Naive thymus-derived CD4-positive, alpha-beta T cell (primary cell): ENCODE data around the gene RNF208. TPM values are rescaled to one million over a fixed set of nuclear protein-coding genes. Genes with fewer than 3 reads are reported as not detected.

Source experiments
- ATAC-seq: fragments of 150-1000 bp; cut with Tn5 transposase; 2 replicates; pipeline ENCODE4 v1.10.0; 2021; ENCODE audit warnings: mild to moderate bottlenecking, moderate library complexity
- CTCF ChIA-PET: fragments of 350-600 bp; sonication (Branson Sonifier 250); formaldehyde crosslinking; loops from one replicate; lab custom pipeline; 2021; ENCODE audit warnings: antibody characterized with exemption; lab: Charles Lee
- POLR2A ChIA-PET: fragments of 350-600 bp; sonication (Branson Sonifier 250); formaldehyde crosslinking; loops from one replicate; lab custom pipeline; 2021; ENCODE audit warnings: antibody characterized with exemption, inconsistent platforms; lab: Charles Lee
- DNase-seq, 9 donors: peaks; one replicate each; pipeline versions ENCODE4 v3.0.0 to v3.0.0-alpha.2; 2020 to 2022; ENCODE audit warnings: mixed read lengths in 1 of 9
- H3K27ac ChIP-seq: one replicate; pipeline ENCODE4 v1.7.0; 2013; ENCODE audit warnings: mild to moderate bottlenecking, low read depth, low read length, moderate library complexity
- H3K27me3 ChIP-seq, 2 donors: one replicate each; pipeline ENCODE4 v1.7.0; 2013; ENCODE audit warnings: low read length in 2 of 2, mild to moderate bottlenecking in 2 of 2, moderate library complexity in 2 of 2; ENCODE audit not compliant: control insufficient read depth in 2 of 2, insufficient read depth in 2 of 2
- H3K36me3 ChIP-seq, 3 experiments: 1 replicate in 2 of 3; 2 replicates in 1 of 3; pipeline ENCODE4 v1.7.0; 2013; ENCODE audit warnings: low read length in 3 of 3, mild to moderate bottlenecking in 3 of 3, moderate library complexity in 1 of 3; ENCODE audit not compliant: insufficient read depth in 3 of 3, control insufficient read depth in 2 of 3
- H3K4me1 ChIP-seq, 2 donors: one replicate each; pipeline ENCODE4 v1.7.0; 2013; ENCODE audit warnings: low read length in 2 of 2, mild to moderate bottlenecking in 2 of 2, moderate library complexity in 1 of 2; ENCODE audit not compliant: control insufficient read depth in 2 of 2, insufficient read depth in 2 of 2
- H3K4me3 ChIP-seq: 2 replicates; pipeline ENCODE4 v1.7.0; 2013; ENCODE audit warnings: mild to moderate bottlenecking, low read length
- H3K9me3 ChIP-seq, 3 experiments: 1 replicate in 2 of 3; 2 replicates in 1 of 3; pipeline ENCODE4 v1.7.0; 2013; ENCODE audit warnings: low read length in 3 of 3; ENCODE audit not compliant: control insufficient read depth in 2 of 3
- H3K27ac Mint-ChIP-seq, 9 donors: one replicate each; pipeline ENCODE4 v1.8.0; 2020 to 2022; ENCODE audit warnings: mixed read lengths in 9 of 9, mild to moderate bottlenecking in 8 of 9, moderate library complexity in 5 of 9, inconsistent platforms in 2 of 9
- H3K27me3 Mint-ChIP-seq, 5 donors: one replicate each; pipeline ENCODE4 v1.8.0; 2021 to 2022; ENCODE audit warnings: mixed read lengths in 5 of 5, mild to moderate bottlenecking in 1 of 5
- H3K36me3 Mint-ChIP-seq, 5 donors: one replicate each; pipeline ENCODE4 v1.8.0; 2020 to 2022; ENCODE audit warnings: mixed read lengths in 5 of 5, mild to moderate bottlenecking in 3 of 5, inconsistent platforms in 1 of 5
- H3K4me1 Mint-ChIP-seq, 7 donors: one replicate each; pipeline ENCODE4 v1.8.0; 2020 to 2022; ENCODE audit warnings: mixed read lengths in 7 of 7, mild to moderate bottlenecking in 3 of 7, inconsistent platforms in 1 of 7
- H3K4me3 Mint-ChIP-seq, 10 donors: one replicate each; pipeline ENCODE4 v1.8.0; 2020 to 2022; ENCODE audit warnings: mild to moderate bottlenecking in 10 of 10, mixed read lengths in 10 of 10, moderate library complexity in 6 of 10, inconsistent platforms in 2 of 10
- H3K9me3 Mint-ChIP-seq, 11 donors: one replicate each; pipeline ENCODE4 v1.8.0; 2020 to 2022; ENCODE audit warnings: mixed read lengths in 11 of 11, mild to moderate bottlenecking in 4 of 11, inconsistent platforms in 1 of 11, moderate library complexity in 1 of 11
- intact Hi-C, 2 donors: fragments of 100-400 bp; cut with micrococcal nuclease; formaldehyde crosslinking; loops; one replicate each; pipeline ENCODE4 v1.15.1; 2023
- polyA plus RNA-seq, 2 donors: library from polyadenylated mRNA; unstranded; fragments of 300-500 nt; fragmentation: Illumina TruSeq; gene quantifications; one replicate each; pipeline ENCODE4 v1.2.3, GENCODE V29; 2021
- total RNA-seq, 6 experiments: library from RNA in 5 of 6; stranded (reverse) in 5 of 6; gene quantifications; 1 replicate in 5 of 6; 2 replicates in 1 of 6; pipeline ENCODE4 v1.2.3 and lab custom pipeline; 2021 to 2026

Gene RNF208
- total and polyA plus RNA-seq, 7 experiments from 2014 or later: 0.85 to 4.3 (median 1.2) TPM; not detected in 2

GRCh38 chr9:137174722-137175293 lies 47.2 kb downstream of the RNF208 start:
- H3K9me3 ChIP-seq: no peaks in the 10 kb centered on the region
- Mint-ChIP-seq H3K27ac (no peak overlapping the region), H3K9me3 (no peaks in the 10 kb centered on the region), H3K27me3 (peaks cover 0 to 29% (median 11%) of the 10 kb centered on the region in 5 donors), H3K4me1 (peaks cover 0 to 16% (median 5%) of the 10 kb centered on the region in 7 donors), H3K4me3 (peak overlapping the region in 3 of 10 donors; percentile 26 to 41 (median 31)), H3K36me3 (peaks cover 0 to 7% (median 0%) of the 10 kb centered on the region in 5 donors)
- H3K4me1 ChIP-seq: no peaks in the 10 kb centered on the region
- CTCF ChIA-PET: interaction anchor here (1.0 kb wide), 1 partner anchor 400 kb away, joined by 3 read pairs; no protein-coding TSS in a partner anchor
- peaks cover 0 to 6% of the 10 kb centered on the region in 2 donors for H3K27me3 ChIP-seq
- DNase-seq: no peak
- POLR2A ChIA-PET: interaction anchor here (0.6 to 1.3 kb wide), 4 partner anchors 13 to 492 kb away, joined by 3 to 7 read pairs (median 4); partner anchors contain the start of genes ANAPC2, NDOR1, SSNA1 and TMEM203
- H3K36me3 ChIP-seq: peaks cover 0 to 23% (median 4%) of the 10 kb centered on the region in 3 experiments
- no peak overlapping the region for H3K4me3 ChIP-seq
- no peak overlapping the region for H3K27ac ChIP-seq
- intact Hi-C loops: loop anchor here in 1 of 2 donors (2.0 kb wide), 1 partner anchor 56 kb away; no protein-coding TSS in a partner anchor
- ATAC-seq: no peak

GRCh38 chr9:137173796-137174664 lies 48.0 kb downstream of the RNF208 start:
- DNase-seq: no peak
- CTCF ChIA-PET: no interaction called here
- H3K27ac ChIP-seq: no peak overlapping the region
- Mint-ChIP-seq H3K27me3 (peaks cover 0 to 31% (median 11%) of the 10 kb centered on the region in 5 donors), H3K9me3 (no peaks in the 10 kb centered on the region), H3K4me3 (peak overlapping the region in 2 of 10 donors; percentile 23 to 31), H3K4me1 (peaks cover 0 to 16% (median 5%) of the 10 kb centered on the region in 7 donors), H3K27ac (no peak overlapping the region), H3K36me3 (peaks cover 0 to 7% (median 0%) of the 10 kb centered on the region in 5 donors)
- ATAC-seq: no peak
- POLR2A ChIA-PET: interaction anchor here (0.9 to 1.3 kb wide), 2 partner anchors 14 to 31 kb away, joined by 3 to 7 read pairs; partner anchors contain the start of genes ANAPC2, NDOR1, SSNA1 and TMEM203
- H3K36me3 ChIP-seq: peaks cover 0 to 15% (median 0%) of the 10 kb centered on the region in 3 experiments
- peaks cover 4 to 6% of the 10 kb centered on the region in 2 donors for H3K27me3 ChIP-seq
- H3K4me1 ChIP-seq: no peaks in the 10 kb centered on the region
- H3K4me3 ChIP-seq: no peak overlapping the region
- intact Hi-C loops: loop anchor here in 1 of 2 donors (2.0 kb wide), 1 partner anchor 55 kb away; no protein-coding TSS in a partner anchor
- no peaks in the 10 kb centered on the region for H3K9me3 ChIP-seq

GRCh38 chr9:137172901-137173795 lies 48.9 kb downstream of the RNF208 start:
- intact Hi-C loops: no loop called here

GRCh38 chr9:137171149-137171900 lies 50.7 kb downstream of the RNF208 start:
- no peak for DNase-seq
- Mint-ChIP-seq H3K4me1 (peaks cover 0 to 14% (median 5%) of the 10 kb centered on the region in 7 donors), H3K9me3 (no peaks in the 10 kb centered on the region), H3K4me3 (no peak overlapping the region), H3K27me3 (peaks cover 4 to 42% (median 16%) of the 10 kb centered on the region in 5 donors), H3K27ac (no peak overlapping the region), H3K36me3 (no peaks in the 10 kb centered on the region)
- CTCF ChIA-PET: no interaction called here
- no peak for ATAC-seq
- POLR2A ChIA-PET: no interaction called here
- H3K9me3 ChIP-seq: no peaks in the 10 kb centered on the region
- H3K27me3 ChIP-seq: peaks cover 5 to 9% of the 10 kb centered on the region in 2 donors
- no peaks in the 10 kb centered on the region for H3K36me3 ChIP-seq
- no peaks in the 10 kb centered on the region for H3K4me1 ChIP-seq
- no peak overlapping the region for H3K4me3 ChIP-seq
- no peak overlapping the region for H3K27ac ChIP-seq
- intact Hi-C loops: no loop called here

More at GRCh38 chr9:137172901-137173795, 48.9 kb downstream of the RNF208 start:
- H3K9me3 Mint-ChIP-seq: no peaks in the 10 kb centered on the region
- DNase-seq: no peak
- peaks cover 0 to 16% (median 5%) of the 10 kb centered on the region in 7 donors for H3K4me1 Mint-ChIP-seq
- no peaks in the 10 kb centered on the region for H3K9me3 ChIP-seq
- peaks cover 5 to 6% of the 10 kb centered on the region in 2 donors for H3K27me3 ChIP-seq
- H3K27ac ChIP-seq: no peak overlapping the region
- peaks cover 0 to 34% (median 11%) of the 10 kb centered on the region in 5 donors for H3K27me3 Mint-ChIP-seq
- peaks cover 0 to 7% (median 0%) of the 10 kb centered on the region in 5 donors for H3K36me3 Mint-ChIP-seq
- CTCF ChIA-PET: interaction anchor here (0.9 kb wide), 1 partner anchor 64 kb away, joined by 3 read pairs; no protein-coding TSS in a partner anchor
- POLR2A ChIA-PET: interaction anchor here (1.3 kb wide), 1 partner anchor 32 kb away, joined by 3 read pairs; the partner anchor contains the start of genes NDOR1 and TMEM203
- H3K4me3 Mint-ChIP-seq: no peak overlapping the region
- H3K36me3 ChIP-seq: peaks cover 0 to 7% (median 0%) of the 10 kb centered on the region in 3 experiments
- H3K27ac Mint-ChIP-seq: peak overlapping the region in 1 of 9 donors; percentile 23
- no peak for ATAC-seq
- no peak overlapping the region for H3K4me3 ChIP-seq
- H3K4me1 ChIP-seq: no peaks in the 10 kb centered on the region

GRCh38 chr9:137170486-137171148 lies 51.4 kb downstream of the RNF208 start:
- H3K4me1 Mint-ChIP-seq: peaks cover 0 to 14% (median 4%) of the 10 kb centered on the region in 7 donors
- no peaks in the 10 kb centered on the region for H3K36me3 Mint-ChIP-seq
- no peak overlapping the region for H3K27ac Mint-ChIP-seq
- no peak overlapping the region for H3K4me3 ChIP-seq
- POLR2A ChIA-PET: no interaction called here
- intact Hi-C loops: no loop called here
- no peaks in the 10 kb centered on the region for H3K36me3 ChIP-seq
- no peak overlapping the region for H3K27ac ChIP-seq
- DNase-seq (no peak), ATAC-seq (no peak)
- H3K9me3 Mint-ChIP-seq: no peaks in the 10 kb centered on the region
- H3K4me3 Mint-ChIP-seq: no peak overlapping the region
- CTCF ChIA-PET: no interaction called here
- H3K4me1 ChIP-seq: no peaks in the 10 kb centered on the region
- no peaks in the 10 kb centered on the region for H3K9me3 ChIP-seq
- peaks cover 9 to 11% of the 10 kb centered on the region in 2 donors for H3K27me3 ChIP-seq
- H3K27me3 Mint-ChIP-seq: peaks cover 4 to 44% (median 16%) of the 10 kb centered on the region in 5 donors
